NCI-H1417 treated with DMSO at 0.1 percent for 48 hours (cell line): Measurements from ENCODE around the gene TSPAN10.
"Not testable (repeated sequence)": the region's sequence is repeated elsewhere in the genome, so short reads cannot be mapped to it uniquely, and the experiment has no call there.

Experiments
- DNase-seq: peaks from one replicate; lab custom pipeline; 2025; lab: John Stamatoyannopoulos, UW

The TSPAN10 gene

DNA sequence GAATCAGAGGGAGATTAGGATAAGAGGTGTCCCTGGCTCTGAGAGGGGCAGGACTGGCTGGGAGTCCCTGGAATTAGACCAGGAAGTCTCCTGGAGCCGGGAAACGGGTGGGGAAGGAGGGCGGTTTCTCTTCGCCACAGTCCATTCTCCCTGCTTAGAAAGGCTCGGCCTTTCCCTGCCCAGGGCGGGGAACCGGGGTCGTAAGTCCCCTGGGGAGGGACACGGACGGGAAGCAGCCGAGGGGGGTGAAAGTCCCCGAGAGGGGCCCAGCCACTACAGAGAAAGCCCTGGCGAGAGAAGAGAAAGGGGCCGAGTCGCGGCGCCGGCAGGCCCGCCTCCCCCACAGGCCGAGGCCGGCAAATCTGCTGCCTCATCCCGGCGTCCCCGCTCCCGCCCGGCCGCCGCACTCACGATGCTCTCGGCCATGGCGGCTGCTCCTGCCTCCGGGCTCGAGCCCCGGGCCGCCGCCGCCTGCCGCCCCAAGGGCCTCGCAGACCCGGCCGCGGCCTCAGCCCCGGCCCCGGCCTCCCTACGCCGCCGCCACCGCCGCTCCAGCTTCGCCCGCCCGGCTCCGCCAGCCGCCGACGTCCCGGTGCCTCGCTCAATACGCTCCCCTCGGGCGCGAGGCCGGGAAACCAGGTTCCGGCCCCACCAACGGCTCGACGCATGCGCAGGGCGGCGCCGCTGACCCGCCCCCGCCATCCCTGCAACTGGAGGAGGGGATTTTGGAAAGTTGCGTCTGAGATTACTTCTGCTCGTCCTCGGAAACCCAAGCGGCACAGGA is at the start of gene TSPAN10, which contains the start of gene NPLOC4:
TSPAN10 (plus strand) TSS at position 692 of the 784 bp plus-strand sequence. CDS start 5,217 bp downstream, outside the sequence.
NPLOC4 (minus strand) TSS at position 608 of the 784 bp plus-strand sequence; CDS start at position 426, 182 bp downstream.
- no peak for DNase-seq

DNA sequence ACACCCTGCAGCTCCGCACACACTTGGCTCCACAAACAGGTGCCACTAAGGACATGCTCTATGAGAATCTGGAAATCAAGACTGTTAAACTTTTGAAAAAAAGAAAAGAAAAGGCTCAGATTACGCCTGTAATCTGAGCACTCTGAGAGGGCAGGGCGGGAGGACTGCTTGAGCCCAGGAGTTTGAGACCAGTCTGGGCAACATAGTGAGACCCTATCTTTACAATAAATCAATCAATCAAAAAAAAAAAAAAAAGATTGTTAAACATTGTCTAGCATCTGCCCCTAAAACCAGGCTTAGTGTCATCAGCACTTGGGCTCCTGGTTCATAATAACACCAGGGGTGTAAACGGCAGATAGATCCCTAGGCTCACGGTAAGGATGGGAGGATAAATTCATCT is 47.4 kb upstream of the TSPAN10 start:
- DNase-seq: no peak

DNA sequence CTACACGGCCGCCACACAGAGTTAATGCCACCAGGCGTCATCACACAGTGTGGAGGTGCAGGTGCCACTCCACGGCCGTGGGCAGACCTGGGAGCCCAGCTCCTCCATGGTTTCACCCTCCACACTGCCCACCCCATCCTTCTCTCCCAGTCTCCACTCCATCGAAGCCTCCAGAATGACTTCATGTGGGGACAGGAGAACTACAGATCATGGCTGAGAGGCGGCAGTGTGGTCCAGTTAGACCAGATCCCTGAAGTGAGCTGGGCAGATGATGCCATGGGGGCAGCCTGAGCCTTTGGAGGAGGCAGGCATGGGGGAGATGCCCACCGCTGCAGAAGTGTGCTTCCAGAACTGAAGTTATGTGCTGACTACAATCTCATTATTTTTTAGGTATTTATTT is 46.9 kb upstream of the TSPAN10 start:
- no peak for DNase-seq

DNA sequence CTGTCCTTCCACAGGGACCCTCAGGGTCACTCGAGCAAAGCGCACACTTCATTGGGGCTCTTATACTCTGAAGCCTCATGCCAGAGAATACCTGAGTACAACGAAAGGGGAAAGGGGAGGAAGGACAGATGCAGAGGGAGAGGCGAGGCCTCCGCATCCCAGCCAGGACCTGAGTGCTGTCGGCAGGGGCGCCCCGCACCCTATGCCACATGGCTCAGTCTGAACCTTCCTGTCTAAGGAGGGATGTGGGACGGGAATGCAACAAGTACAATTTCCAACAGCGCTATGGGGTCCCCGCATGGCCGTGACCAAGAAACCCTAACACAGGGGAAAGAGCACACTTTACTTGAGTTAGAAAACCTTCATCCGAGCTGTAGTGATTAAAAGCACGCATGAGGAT is 45.0 kb upstream of the TSPAN10 start:
- no peak for DNase-seq

DNA sequence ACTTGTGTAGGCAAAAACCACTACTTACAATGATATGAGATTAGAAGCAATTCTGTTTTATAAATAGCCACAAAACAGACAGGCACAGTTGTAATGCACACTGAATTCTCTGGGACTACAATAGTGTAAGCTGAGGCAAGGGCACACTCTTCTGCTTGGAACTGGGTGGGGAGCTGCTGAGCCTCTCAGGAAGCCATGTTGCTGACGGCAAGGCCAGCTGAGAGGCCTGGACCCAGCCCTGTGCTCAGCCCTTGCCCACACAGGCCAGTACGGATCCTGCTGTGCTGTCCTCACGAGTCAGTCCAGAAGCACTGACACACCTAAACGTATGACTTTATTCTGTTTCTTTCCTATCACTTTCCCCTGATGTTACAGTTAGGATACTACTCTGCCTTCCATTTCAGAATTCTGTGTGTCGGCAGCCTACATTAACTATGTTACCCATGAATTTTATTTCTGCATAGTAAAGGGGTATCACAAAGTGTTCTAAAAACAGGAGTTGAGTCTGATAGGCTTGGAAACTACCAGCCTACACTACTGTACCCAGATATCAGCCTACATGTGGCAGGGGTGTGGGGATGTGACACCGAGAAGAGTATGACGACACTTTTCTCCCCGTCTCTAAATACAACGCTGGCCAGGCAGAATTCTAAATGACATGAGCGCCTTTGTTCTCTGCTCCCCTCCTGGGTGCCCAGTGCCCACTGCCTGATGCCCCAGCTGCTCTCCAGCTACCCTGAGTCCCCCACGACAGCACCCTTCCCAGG is 43.7 kb upstream of the TSPAN10 start:
- DNase-seq: no peak

DNA sequence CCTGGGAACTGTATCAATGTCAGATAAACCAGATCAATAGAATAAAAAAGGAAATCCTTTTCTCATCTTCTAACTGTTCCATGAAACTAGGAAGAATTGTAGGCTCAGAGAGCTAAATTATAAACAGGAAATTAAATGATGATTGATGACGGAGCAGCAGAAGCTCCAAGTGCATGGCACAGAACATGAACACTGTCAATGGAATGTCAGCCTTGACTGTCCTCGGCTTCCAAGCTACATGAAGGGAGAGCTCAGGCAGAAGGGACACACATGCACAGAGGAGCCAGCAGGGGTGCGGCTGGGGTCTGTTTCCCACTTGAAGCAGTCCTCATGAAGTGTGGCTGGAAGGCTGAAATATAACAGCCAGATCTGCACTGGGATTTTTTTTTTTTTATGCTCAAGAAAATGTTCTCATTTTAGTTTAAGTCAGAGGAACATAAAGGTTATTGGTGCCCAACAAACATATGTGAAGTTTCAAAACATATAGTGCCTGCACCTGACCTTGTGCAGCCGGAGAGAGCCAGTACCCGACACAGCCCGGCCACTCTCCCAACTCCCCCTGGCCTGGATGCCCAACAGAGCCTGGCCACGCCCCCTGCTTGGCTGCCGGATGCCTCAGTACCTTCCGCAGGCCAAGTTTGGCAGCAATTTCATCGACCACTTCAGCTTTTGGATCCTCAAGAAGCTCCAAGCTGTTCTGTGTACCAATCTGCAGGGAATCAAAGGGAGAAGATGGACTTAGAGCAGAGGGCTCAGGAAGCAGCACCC is 37.1 kb upstream of the TSPAN10 start:
- DNase-seq: no peak

DNA sequence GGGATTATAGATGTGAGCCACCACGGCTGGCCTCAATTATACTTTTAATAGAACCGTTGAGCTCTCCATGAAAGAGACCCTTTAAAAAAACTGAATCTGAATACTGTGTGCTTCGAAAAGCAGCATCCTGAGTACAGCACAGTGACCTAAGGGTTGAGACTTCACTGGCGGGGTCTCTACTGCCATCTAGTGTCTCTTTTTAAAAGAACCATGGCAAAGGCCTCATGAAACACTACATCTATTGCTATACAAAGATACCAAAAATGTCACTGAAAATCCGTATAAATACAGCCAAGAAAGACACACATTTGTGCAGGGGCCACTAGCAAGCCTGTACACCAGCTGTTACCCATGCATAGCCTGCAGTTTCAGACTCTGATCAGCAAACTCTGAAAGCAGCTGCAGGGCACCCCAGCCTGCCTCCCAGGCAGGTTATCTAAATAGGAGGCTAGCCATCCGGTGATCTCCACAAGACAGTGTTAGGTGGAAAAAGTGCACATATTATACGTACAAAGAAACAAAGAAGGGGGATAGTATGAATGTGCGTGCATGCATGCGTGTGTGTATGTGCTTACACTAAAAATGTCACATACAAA is 35.4 kb upstream of the TSPAN10 start:
- DNase-seq: peak; percentile 26

DNA sequence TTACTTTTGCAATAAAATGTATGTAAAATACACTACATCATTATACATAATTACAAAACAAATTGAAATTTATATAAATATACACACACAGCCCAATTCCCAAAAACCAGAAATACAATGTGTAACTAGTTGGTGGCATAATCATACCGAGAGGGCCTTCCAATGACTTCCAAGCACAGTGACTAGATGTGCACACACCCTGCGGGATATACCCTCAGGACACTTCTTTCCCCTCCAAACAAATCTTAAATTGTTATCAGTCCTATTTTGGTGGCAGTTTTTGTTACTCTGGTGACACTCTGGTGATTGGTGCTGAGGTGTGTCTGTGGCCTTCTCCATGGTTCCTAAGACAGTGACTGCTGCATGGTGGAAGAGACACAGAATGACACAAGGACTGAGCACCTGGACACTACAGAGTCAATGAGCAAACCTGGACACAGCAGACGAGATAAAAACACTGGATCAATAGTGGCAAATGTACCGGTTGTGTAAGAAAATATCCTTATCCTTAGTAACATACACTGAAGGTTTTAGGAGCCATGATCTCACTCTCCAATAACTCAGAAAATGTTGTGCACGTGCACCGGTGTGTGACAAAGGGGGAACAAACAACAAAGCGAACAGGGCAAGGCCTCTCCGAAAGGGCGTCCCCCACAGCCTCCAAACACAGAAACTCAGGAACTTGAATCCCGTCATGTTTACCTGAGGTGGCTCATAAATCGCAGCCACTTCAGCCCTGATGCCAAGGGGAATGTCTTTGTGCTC is 33.0 kb upstream of the TSPAN10 start:
- no peak for DNase-seq

DNA sequence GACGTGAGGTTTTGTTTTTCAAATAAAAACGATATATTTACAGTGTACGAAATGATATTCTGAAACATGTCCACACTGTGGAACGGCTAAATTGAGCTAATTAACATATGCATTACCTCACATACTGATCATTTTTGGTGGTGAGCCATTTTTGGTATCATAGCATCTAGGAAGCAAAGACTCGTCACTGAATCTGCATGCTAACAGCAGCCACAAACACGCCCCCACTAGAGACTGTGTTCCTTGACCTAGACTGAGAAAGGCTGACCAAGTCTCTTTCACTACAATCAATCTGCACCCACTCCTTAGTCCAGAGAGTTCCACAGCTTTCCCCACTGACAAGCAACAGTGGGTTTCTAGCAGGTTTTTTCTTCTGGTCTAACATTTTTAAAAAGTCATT is 29.6 kb upstream of the TSPAN10 start:
- DNase-seq: no peak

DNA sequence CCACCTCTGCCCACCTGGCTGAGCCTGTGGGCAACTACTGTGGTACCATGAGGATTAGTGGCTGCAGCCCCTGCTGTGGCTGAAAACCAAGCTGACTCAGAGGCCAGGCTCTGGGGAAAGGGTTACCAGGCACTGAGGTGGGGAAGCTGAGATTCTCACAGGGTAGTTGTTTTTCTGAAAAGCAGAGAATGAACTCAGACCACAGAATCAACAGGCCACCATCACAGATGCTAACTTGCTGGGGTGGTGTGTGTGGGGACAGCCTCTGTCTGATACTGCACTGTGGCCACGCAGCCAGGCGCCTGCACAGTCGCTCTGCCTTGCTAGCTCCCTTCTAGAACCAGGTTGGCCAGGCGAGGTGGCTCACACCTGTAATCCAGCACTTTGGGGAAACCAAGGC is 28.9 kb upstream of the TSPAN10 start:
- DNase-seq: no peak

DNA sequence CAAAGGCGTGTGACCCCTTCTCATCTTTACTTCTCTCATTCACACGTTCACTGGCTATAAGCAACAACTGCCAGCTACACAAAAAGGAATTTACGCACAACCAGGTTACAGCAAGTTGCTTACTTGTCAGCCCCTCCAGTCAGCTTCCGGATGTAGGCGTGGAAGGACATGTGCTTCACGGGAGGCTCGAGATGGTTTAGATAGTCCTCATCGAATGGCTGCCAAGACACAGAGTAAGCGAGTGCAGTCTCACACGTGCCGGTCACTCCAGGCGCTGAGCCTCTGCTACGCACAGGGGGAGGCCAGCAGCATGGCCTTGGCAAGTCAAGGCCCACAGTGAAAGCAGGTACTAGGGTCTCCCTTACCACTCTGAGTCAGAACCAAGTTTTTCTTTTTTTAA is 28.4 kb upstream of the TSPAN10 start:
- DNase-seq: no peak

DNA sequence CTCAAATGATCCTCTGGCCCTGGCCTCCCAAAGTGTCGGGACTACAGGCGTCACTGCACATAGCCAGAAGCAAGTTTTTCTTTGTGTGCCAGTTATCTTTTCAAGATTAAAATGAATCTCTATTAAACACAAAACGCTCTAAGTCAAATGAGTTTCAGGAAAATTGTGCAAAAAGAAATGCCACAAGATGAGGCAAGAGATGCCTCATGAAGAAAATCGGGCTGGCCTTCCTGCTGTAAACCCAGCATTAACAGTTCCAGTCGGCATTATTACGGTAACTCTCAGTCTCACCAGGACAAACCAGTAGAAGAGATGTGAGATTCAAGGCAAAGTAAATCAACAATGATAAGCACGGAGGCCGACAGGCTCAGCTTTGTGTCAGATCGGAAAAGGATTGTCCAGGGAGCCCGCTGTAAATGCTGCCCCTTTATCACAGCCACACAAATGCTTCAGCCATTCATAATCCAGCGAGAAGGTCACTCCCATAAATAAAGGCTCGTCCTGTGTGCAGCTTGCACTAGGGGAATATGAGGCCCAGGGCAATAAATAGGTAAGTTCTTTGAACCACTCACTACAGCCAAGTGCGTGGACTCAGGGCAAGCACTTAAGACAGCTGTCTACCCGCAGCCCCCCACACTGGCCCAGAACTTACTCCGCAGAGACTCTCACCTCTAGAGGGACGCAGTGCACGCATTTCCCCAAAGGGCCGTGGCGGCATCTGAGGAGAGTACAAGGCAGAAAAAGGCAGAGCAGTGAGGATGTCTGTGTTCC is 27.3 kb upstream of the TSPAN10 start:
- no peak for DNase-seq

DNA sequence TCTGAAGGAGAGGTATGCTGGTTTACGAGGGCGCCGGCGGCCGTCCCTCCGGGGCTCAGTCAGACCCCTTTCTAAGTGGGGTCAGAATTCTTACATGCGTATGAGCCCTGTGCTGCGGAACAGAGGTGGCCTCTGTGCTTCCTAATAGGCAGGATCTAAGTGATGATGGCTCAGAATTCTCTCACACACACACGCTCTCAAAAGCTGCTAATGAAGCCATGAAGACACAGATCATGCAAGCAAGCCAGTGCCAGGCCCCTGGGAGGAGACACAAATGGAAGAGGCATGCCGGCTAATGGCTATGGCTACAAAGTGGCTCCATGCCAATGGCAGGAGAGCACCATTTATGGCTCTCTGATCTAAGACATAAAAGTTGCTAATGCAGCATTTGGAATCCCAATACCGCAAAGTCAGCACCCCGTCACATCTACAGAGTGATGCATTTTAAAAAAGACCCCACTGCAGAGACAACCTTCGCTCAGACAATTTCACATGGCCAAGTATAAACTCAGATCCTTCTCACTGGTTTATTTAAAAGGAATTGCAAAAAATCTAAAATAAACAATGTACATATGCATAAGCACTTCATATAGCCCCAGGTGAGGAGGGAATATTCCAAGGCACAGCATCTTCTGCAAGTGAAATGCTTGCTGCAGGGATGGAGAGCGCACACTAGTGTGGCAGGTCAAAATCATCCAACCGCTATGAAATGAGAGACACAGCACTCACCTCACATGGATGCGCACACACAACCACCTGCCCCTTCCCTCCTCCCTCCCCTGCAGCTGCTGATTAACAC is 24.6 kb upstream of the TSPAN10 start:
- DNase-seq: no peak

DNA sequence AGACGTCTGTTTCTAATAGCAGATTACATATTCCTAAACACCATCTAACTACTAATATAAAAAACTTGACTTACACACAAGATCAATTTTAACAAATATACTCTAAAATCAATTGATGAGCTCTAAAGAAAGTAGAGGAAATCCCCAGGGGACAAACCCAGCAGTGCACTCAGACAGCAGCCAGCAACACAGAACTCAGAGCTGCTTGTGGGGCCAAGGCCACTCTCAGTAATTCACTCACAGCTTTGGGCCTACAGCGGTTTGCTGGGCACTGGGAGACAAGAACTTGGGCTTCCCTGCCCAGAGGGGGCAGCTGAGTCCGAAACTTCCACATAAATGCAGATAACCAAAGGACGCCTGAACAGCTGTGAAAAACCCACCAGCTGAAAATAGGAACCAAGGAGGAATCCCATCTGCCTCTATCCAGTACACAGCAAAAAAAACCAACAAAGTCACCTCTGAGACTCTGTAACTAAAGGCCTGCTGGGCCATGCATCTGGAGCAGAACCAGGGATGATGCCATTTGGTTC is 21.5 kb upstream of the TSPAN10 start:
- DNase-seq: no peak

DNA sequence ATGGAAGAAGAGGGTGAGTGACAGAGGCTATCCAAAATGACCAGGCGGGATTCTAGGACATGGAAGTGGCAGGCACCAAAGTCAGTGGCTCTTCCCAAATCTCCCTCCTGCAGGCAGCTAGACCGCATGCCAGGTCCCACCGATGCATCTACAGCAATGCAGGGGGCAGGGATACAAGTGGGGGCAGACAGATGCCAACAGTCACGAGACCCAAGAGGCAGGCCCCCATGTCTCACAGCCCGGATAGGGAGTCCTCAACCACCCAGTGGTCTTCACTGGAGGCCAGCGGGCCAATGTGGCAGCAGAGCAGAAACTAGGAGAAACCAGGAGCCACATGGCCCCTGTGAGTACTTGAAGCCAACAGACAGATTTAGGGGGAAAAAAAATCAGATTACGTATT is 20.1 kb upstream of the TSPAN10 start:
- DNase-seq: no peak

DNA sequence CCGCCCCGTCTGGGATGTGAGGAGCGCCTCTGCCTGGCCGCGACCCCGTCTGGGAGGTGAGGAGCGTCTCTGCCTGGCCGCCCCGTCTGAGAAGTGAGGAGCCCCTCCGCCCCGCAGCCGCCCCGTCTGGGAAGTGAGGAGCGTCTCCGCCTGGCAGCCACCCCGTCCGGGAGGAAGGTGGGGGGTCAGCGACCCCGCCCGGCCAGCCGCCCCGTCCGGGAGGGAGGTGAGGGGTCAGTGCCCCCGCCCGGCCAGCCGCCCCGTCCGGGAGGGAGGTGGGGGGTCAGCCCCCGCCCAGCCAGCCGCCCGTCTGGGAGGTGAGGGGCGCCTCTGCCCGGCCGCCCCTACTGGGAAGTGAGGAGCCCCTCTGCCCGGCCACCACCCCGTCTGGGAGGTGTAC is 18.7 kb upstream of the TSPAN10 start:
- DNase-seq: not testable (repeated sequence)

DNA sequence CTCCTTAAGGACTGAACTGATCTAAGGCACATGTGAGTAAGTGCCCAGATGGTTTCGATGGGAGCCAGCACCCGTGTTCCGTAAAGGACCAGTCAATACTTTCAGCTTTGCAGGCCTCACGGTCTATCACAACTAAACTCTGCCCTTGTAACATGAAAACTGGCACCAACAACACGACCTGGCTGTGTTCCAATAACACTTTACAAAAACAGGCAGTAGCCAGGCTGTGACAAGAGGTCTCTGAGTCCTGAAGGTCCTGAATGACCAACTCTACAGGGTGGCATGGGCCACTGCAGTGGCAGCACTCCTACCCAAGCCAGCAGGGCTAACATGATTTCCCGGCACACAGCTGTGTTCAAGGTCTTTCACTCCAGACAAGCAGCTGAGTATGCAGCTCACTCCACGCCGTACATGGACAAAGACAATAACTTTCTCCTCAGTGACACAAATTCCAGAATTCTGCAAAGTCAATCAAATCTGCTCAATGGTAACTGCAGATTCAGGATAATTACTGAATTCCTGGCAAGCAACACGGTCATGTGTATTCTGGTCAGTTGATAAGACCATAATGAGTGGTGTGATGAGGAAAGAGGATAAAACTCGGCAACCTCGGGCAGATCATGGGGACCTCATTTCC is 15.4 kb upstream of the TSPAN10 start:
- no peak for DNase-seq

DNA sequence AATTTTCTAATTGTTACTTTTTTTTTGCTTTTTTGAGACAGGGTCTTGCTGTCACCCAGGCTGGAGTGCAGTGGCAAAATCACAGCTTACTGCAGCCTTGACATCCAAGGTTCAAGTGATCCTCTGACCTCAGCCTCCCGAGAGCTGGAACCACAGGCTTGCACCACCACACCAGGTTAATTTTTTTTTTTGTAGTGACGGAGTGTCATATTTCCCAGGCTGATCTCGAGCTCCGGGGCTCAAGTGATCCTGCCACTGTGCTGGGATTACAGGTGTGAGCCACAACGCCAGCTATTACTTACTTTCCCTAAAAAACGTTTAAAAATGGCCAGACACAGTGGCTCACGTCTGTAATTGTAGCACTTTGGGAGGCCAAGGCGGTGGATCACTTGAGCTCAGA is 6.7 kb upstream of the TSPAN10 start:
- DNase-seq: no peak

DNA sequence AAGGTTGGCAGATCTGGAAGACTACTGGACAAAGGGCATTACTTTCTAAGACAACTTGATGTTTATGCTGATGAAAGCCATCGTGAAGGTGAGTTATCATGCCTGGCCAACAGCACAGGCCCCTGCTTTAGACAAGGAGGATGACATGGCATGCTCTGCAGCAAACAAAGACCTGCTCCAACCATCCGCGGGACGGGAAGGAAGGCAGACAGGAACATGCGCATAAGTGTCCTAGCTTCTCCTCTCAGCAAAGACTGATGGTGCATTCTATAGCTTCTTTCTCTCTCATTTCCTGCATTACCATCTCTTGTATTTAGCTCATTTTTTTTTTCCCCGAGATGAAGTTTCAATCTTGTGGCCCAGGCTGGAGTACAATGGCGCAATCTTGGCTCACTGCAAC is 5.5 kb upstream of the TSPAN10 start:
- no peak for DNase-seq
